Measurements from ENCODE around the gene NADSYN1.

The NADSYN1 gene

DNA sequence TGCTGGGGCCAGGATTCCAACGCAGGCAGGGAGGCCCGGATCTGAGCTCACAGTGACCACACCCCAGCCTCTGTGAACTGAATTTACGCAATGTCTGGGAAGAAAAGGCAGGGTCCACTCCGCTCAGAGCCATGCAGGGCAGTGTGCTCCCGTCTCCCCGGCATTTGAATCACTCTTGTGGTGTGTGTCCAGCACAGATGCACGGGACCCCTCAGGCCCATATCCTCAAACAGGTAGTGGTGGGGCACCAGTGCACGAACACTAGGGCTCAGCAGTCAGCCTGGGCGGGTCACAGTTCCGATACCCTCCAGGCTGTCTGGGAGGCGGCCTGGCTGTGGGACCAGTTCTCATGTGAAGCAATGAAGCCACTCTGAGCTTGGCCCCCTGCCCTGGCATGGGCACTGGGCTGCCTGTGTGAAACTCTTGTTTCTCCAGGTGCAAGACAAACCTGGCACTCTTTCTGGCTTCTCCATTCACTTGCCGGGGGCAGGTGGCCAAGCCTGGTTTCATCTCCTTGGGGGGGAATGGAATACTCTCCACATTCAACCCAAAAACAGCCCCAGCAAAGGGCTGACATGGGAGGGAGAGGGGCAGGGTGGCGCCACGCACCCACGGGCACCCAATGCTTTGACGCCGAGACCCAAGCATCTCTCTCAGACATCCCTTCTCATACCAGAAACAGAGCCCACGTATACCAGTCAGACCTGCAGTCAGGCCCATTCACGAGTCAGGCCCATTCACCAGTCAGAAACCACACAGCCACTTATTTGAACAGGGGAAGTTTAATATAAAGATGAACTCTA is 19.2 kb upstream of the NADSYN1 start:
- DNase-seq (ENCODE audit: low spot score) = no peak

DNA sequence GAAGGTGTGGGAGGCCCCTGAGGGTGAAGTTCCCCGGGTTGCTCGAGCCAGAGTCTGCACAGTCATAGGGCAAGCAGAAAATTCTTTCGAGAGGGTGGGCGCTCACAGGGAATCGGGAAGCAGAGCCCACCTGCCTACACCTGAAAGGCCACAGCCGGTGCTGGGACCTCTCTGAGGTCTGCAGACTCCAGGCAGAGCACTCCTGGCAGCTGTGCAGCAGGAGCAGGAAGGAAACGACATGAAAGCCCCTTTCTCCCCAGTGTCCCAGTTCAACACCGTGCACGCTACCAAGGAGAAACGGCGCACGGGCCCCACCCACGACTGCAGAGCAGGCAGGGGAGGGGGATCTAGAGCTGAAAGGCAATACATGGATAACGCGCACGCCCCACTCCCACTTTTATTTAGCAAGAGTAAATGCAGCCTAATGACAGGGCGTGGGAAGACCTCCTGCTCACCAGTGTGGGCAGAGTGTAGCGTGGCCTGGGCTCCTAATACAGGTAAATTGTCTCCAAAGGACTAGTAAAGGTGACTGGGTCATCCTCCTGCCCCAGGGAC is 18.4 kb upstream of the NADSYN1 start:
- DNase-seq (ENCODE audit: low spot score) = no peak

GRCh38 chr11:71435278-71435951 is 17.6 kb upstream of the NADSYN1 start:
- DNase-seq (ENCODE audit: low spot score) = no peak

GRCh38 chr11:71436861-71437260 is 16.1 kb upstream of the NADSYN1 start:
- no peak for DNase-seq (ENCODE audit: low spot score)

DNA sequence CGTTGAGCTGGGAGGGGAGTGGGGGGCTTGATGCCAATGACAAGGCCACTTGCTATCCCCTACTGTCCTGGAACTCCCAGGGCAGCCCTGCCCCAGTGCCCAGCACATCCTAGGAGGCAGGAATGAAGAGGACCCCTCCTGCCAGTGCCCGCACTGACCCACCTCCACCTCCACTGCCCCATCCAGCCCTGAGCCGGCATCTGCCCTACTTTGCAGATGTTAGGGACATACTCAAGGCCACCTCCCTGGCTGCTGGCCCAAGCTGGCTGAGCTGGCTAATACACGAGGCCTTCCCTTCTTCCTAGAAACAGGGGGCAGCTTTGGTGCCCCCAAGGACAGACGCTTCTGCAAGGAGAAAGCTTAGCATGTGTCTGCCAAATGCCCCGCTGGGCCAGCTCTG is 15.6 kb upstream of the NADSYN1 start:
- DNase-seq (ENCODE audit: low spot score) = no peak

GRCh38 chr11:71437879-71438278 is 15.1 kb upstream of the NADSYN1 start:
- DNase-seq (ENCODE audit: low spot score) = no peak

DNA sequence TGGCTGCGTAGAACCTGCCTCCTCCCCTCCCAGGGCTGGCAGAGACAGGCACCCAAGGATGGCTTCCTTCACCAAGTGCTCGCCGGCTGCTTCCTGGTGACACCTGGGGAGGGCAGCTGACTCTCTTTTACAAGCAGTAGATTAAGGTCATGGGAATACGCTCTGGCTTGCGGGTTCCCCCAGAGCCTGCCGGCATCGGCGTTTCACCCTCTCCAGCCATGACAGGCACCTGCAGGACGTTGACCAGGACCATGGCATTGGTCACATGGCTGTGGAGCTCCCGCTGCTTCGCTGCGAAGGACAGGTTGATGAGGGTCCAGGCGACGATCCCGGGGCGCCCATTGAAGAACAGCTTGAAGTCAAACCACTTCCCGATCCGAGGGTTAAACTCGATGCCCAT is 14.4 kb upstream of the NADSYN1 start:
- no peak for DNase-seq (ENCODE audit: low spot score)

- DNase-seq (ENCODE audit: low spot score) = no peak
Measured at GRCh38 chr11:71440021-71440755, 12.8 kb upstream of the NADSYN1 start.

GRCh38 chr11:71441251-71441650 is 11.8 kb upstream of the NADSYN1 start:
- no peak for DNase-seq (ENCODE audit: low spot score)

DNA sequence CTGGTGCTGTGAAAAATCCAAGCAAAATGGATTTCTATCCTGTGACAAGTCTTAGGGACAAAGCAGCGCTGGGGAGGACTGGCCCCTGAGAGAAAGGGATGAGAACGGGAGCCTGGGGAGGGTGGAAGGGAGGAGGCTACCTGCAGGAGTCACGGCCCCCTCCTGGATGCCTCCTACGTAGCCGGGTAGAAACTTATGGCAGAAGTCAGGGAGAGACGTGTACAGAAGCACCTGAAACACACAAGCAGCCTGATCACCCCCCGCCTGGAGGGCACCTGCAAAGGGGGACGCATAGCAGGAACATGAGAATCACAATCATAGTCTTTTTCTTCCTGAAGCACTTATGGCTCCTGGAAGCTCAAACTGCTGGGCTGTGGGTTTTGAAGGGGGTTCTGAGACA is 10.9 kb upstream of the NADSYN1 start:
- no peak for DNase-seq (ENCODE audit: low spot score)

DNA sequence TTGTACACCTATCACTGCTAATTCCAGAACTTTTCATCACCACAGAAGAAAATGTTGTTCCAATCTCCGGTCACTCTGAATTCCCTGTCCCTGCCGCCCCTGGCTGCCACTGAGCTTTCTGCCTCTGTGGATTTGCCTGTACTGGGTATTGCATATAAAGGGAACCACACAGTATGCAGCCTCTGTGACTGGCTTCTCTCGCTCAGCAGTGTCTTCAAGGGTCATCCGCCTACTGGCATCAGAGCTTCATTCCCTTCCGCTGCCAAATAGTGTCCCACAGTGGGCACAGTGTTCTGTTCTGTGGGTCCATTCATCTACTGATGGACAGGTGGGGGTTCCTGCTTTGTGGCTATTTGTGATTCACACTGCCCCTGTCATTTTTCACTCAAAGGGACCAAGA is 10.1 kb upstream of the NADSYN1 start:
- DNase-seq (ENCODE audit: low spot score) = no peak

DNA sequence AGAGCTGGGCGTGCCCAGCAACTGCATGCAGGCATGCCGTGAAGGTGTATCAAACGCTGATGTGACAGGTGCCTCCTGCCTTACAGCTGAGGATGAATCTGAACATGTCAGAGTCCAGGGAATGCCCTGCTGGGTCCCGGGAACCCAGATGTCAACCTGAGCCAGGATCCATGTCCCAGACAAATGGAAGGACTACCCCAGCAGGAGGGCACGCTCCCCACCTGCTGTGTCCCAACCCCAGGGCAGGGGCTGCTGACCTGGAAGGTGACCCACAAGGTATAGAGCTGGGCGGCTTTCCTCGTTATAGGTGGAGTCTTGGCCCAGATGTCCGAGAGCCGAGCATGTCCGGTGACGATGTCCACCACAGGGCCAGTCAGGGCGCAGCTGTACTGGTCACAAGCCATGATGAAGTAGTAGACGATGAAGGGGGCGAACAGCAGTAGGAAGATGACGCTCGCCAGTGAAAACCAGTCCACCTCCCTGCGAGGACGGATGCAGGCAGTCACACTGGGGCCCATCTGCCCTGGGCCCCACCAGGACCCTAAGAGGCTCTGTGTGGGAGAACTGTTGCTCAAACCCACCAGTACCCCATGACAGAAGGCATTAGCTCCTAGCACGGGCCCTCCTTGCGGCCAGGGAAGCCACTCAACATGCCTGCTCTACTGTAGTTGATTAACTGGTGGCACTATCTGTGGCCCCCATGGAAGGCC is 9.1 kb upstream of the NADSYN1 start:
- no peak for DNase-seq (ENCODE audit: low spot score)

DNA sequence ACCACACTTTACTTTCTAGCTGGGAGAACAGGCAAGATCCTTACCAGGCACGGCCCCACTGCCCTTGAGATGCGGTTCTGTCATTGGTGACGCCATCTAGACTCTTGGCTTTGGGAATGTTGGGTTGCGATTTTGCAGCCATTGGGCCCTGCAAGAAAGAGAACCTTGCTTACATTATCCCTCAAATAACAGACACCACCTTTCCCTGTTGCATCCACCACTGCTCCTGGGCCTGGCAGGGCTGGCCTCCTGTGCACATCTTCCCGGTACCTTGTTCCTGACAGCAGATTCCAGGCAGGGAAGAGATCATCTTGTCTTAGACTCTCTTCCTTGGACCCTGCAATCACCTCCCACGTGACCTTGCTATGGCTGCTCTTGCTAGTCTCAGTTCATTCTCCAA is 8.2 kb upstream of the NADSYN1 start:
- DNase-seq (ENCODE audit: low spot score) = no peak

DNA sequence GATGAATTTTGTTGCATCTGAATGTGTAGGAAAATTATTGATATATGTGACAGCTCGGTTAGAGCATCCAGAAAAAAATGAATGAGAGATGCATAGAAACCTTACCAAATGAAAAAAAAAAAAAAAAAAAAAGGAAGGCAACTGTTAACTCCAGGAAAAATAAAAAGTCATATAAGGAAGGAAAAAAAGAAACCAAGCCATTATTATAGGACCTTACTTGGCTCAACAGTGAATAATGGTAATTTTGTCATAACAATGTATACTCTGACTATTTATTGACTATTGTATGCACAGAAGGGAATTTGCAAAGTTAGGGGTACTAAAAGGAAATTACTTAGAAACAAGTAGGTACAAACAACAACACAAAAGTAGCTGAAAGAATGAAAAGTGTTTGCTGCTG is 6.9 kb upstream of the NADSYN1 start:
- DNase-seq (ENCODE audit: low spot score) = no peak

- DNase-seq (ENCODE audit: low spot score) = no peak
Measured at GRCh38 chr11:71446942-71447688, 5.9 kb upstream of the NADSYN1 start.

DNA sequence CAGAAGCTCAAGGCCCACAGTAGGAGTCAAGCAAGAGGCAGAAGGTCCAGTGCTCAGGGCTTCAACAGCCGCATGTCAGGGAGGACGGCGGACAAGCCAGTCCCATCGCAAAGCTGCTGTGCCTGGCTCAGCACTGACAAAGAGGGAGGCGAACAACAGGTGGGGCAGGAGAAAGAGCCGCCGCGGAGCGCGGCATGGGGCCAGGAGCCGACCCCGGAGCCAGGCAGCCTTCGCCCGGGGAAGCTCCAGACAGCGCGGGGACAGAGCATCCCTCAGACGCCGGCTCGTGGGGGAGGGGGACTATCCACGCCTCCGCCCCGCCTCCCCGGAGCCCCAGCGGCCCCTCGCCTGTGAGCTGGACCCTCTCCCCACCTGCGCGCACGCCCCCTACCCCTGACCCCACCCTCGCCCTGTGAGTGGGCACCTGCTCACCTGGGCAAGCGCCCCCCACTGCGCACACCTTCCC is 5.2 kb upstream of the NADSYN1 start:
- no peak for DNase-seq (ENCODE audit: low spot score)

DNA sequence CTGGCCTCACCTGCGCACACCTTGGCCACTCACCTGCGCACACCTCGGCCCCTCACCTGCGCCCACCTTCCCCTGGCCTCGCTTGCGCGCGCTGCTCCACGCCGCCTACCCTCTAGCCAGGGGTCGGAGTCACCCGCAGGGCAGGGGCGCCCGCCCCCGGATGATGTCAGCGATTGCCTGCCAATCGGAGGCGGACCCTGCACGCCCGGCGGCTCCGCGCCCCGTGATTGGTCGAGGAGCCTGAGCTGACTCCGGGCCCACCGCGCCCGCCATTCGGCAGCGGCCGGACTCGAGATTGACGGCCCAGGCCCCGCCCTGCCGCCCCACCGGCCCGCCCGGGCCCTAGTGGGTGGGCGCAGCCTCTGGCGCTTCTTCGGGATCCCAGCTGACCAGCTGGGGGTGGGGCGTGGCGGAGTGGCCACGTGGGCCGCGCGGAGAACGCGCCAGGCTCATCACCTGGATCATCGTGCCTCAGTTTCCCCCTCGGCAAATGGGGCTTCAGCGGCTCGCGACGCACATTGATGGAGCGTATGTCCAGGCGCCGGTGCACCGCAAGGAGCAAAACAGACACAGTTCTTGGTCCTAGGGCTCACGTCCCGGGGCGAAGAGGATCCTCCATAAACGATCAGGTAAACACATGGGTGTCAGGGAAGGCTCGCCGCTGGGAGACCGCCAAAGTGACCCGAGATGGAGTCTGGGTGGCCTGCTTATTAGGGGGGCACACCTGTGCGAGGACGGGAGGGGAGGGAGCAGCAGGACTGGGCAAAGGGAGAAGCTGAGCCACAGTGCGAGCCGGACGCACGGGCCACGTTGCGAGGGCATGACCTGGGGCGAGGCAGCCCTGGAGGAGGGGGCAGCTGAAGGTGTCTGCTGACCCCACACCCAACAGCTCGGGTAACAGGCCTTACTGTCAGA is 4.5 kb upstream of the NADSYN1 start, which contains the start of gene DHCR7:
DHCR7 (minus strand) TSS at position 137 of the 915 bp plus-strand sequence. CDS start 3,441 bp downstream, outside the sequence.
- peak; percentile 79 for DNase-seq (ENCODE audit: low spot score)

DNA sequence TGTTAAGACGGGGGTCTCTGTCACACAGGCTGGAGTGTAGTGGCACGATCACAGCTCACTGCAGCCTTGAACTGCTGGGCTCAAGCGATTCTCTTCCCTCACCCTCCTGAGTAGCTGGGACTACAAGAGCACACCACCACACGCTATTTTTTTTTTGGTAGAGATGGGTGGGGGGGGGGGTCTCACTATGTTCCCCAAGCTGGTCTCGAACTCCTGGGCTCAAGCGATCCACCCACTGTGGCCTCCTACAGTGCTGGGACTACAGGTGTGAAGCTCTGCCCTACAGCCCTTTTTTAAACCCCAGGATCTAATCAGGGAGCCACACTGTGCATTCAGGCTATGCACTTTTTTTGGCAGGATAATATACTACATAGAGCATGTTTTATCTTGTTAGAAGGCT is 3.4 kb upstream of the NADSYN1 start:
- DNase-seq (ENCODE audit: low spot score) = no peak

DNA sequence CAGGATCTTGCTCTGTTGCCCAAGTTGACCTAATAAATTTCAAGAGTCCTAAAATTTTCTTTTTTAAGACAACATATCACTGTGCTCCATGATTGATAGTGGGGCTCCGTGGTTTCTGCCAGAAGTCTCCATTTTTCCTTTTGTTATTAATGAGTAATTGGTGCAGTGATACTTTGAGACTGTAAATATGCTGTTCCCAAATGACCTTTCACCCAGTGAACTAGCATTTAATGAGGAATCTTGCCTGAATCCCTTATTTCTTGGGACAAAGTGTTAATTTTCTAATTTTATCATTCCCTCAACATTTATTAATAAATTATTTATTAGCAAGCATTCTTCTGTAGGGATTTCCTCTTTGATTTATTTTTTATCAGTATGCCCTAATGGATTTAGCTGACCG is 2.5 kb upstream of the NADSYN1 start:
- DNase-seq (ENCODE audit: low spot score) = no peak

GRCh38 chr11:71450939-71451338 is 2.1 kb upstream of the NADSYN1 start:
- no peak for DNase-seq (ENCODE audit: low spot score)

Data from hematopoietic multipotent progenitor cell treated with erythropoietin and hydrocortisone succinate and interleukin-3 and kit ligand, for 17 days (in vitro differentiated cells).